Omental fat pad (tissue), 4 donors: ENCODE data around the gene CRLF1. TPM values are rescaled to one million over a fixed set of nuclear protein-coding genes. Genes with fewer than 3 reads are reported as not detected.

Experiments
- ATAC-seq: fragments of 150-250 bp; one replicate; pipeline ENCODE4 v1.9.1; 2016; ENCODE audit warnings: mild to moderate bottlenecking, moderate library complexity; ENCODE audit not compliant: low FRiP score
- DNase-seq: peaks from one replicate; pipeline ENCODE4 v3.0.0-alpha.2; 2019; ENCODE audit warnings: low spot score
- CTCF ChIP-seq, 3 donors: fragments of 450-650 bp; IDR thresholded peaks; one replicate each; pipeline ENCODE4 v1.5.1; 2016 to 2017; ENCODE audit warnings: antibody characterized with exemption in 3 of 3, mild to moderate bottlenecking in 3 of 3, moderate library complexity in 2 of 3
- total RNA-seq, 4 donors: library from RNA; depleted of rRNA; stranded (reverse); fragments of >200 nt; gene quantifications; one replicate each; pipeline ENCODE4 v1.1.0, GENCODE V29; 2016

CRLF1 gene
- total RNA-seq, 4 donors from 2014 or later: 6.3 to 115 (median 10.9) TPM

- ATAC-seq (no peak), DNase-seq (no peak)
- no peak for TF ChIP-seq CTCF (IDR thresholded peaks at IDR 0.05)
Observed at GRCh38 chr19:18612772-18613588, 6.4 kb upstream of the CRLF1 start, which contains the start of gene TMEM59L. TMEM59L (plus strand) TSS chr19:18612870; CDS start chr19:18612959, 89 bp downstream.

DNA sequence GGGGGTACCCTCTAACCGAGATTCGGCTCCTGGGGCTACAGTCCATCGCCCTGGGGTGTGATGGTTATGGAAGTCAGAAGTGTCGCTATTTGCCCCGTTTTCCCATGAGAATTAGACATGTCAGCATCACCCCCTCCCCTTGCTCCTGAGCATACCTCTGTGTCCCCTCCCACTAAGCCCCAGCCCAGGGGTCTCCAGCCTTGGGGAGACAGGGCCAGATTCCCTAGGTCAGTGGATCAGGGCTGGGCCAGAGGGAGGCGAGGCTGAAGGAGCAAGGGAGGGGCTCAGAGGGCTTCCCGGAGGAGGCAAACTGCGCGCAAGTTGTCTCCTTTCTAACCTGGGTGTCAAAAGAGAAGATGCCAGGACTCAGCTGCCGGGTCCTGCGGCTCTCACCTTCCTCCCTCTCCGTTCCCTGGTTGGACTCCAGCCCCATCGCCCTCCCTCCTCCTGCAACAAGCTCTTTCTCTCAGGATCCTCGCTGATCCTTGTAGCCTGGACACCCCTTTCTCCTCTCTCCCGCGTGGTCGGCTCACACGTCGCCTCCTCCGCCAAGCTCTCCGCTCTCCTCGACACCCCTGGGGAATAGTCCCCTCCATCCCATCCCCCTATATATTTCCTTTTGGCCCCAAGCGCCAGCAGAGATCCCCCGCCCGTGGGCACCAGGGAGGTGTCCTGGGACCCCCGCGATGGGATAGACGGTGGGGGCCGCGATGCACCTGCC is 5.6 kb upstream of the CRLF1 start:
- no peak for DNase-seq
- TF ChIP-seq CTCF (IDR thresholded peaks at IDR 0.05): no peak
- no peak for ATAC-seq

- no peak for TF ChIP-seq CTCF (IDR thresholded peaks at IDR 0.05)
- ATAC-seq (no peak), DNase-seq (no peak)
Observed at GRCh38 chr19:18611327-18612050, 4.9 kb upstream of the CRLF1 start.

GRCh38 chr19:18610556-18611326 is 4.1 kb upstream of the CRLF1 start:
- ATAC-seq (no peak), DNase-seq (no peak)
- TF ChIP-seq CTCF (IDR thresholded peaks at IDR 0.05): no peak

DNA sequence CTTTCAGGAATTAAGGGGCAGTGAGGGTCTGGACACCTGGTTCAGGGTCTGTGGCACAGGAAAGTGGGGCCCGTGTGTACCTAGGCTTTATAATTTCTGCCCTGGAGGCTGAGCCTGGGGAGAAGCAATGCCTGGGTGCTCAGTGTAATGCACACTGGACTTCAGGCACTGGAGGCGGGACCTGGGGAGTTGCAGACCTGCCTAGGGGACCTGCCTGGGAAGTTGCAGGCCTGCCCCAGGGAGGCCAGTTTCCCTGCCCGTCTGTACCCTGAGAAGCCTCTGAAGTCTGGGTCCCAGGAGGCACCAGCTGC is 3.6 kb upstream of the CRLF1 start:
- DNase-seq (no peak), ATAC-seq (no peak)
- TF ChIP-seq CTCF (IDR thresholded peaks at IDR 0.05): no peak

- no peak for TF ChIP-seq CTCF (IDR thresholded peaks at IDR 0.05)
- DNase-seq (no peak), ATAC-seq (no peak)
Observed at GRCh38 chr19:18609717-18610051, 3.1 kb upstream of the CRLF1 start.
